Right kidney (tissue), 1 donor: ENCODE results near the gene PROM1.

Experiments used
- DNase-seq: peaks from one replicate; pipeline ENCODE4 v3.0.0-alpha.2; 2016

PROM1 gene

GRCh38 chr4:15944895-15945294 is 138.9 kb downstream of the PROM1 start:
- DNase-seq = no peak

GRCh38 chr4:15942283-15942682 is 141.5 kb downstream of the PROM1 start:
- no peak for DNase-seq

- no peak for DNase-seq
Observed at GRCh38 chr4:15938640-15939039, 145.2 kb downstream of the PROM1 start, which contains the start of gene FGFBP1. FGFBP1 (minus strand) TSS chr4:15938740; CDS start chr4:15936632, 2,108 bp downstream.

- DNase-seq = no peak
Observed at GRCh38 chr4:15938182-15938581, 145.6 kb downstream of the PROM1 start.

GRCh38 chr4:15936495-15936894 is 147.3 kb downstream of the PROM1 start:
- DNase-seq = no peak

GRCh38 chr4:15935504-15936402 is 148.1 kb downstream of the PROM1 start:
- no peak for DNase-seq

GRCh38 chr4:15934259-15934658 is 149.6 kb downstream of the PROM1 start:
- DNase-seq = no peak

- no peak for DNase-seq
Observed at GRCh38 chr4:15931451-15932210, 152.2 kb downstream of the PROM1 start.

GRCh38 chr4:15930314-15930713 is 153.5 kb downstream of the PROM1 start:
- DNase-seq = no peak

GRCh38 chr4:15929540-15929939 is 154.3 kb downstream of the PROM1 start:
- no peak for DNase-seq

GRCh38 chr4:15928883-15929282 is 154.9 kb downstream of the PROM1 start:
- DNase-seq = no peak

- no peak for DNase-seq
Observed at GRCh38 chr4:15926486-15926885, 157.3 kb downstream of the PROM1 start.

GRCh38 chr4:15925830-15926229 is 158.0 kb downstream of the PROM1 start:
- DNase-seq = no peak

GRCh38 chr4:15921592-15921932 is 162.3 kb downstream of the PROM1 start:
- no peak for DNase-seq

- no peak for DNase-seq
Observed at GRCh38 chr4:15920723-15921591, 162.9 kb downstream of the PROM1 start.

- no peak for DNase-seq
Observed at GRCh38 chr4:15918484-15919129, 165.2 kb downstream of the PROM1 start.
